Thoracic aorta (tissue), 2 donors: ENCODE data around the gene ATP6V1F. TPM values are rescaled to one million over a fixed set of nuclear protein-coding genes. Genes with fewer than 3 reads are reported as not detected.

Experiments
- ATAC-seq: fragments of 150-250 bp; one replicate; pipeline ENCODE4 v1.8.0; 2017; ENCODE audit warnings: low read depth; ENCODE audit not compliant: insufficient number of reproducible peaks, low FRiP score
- DNase-seq: peaks from one replicate; pipeline ENCODE4 v3.0.0-alpha.2; 2020; ENCODE audit warnings: low spot score
- H3K27ac ChIP-seq, 2 donors: fragments of 200-600 bp; sonication (generic); 1 replicate in 1 of 2; 2 replicates in 1 of 2; pipeline ENCODE4 v1.5.1; 2016; ENCODE audit warnings: mild to moderate bottlenecking in 2 of 2, moderate library complexity in 2 of 2
- H3K27me3 ChIP-seq: fragments of 200-600 bp; sonication (generic); replicated peaks from 2 replicates; pipeline ENCODE4 v1.6.0; 2016; ENCODE audit warnings: mild to moderate bottlenecking; ENCODE audit not compliant: insufficient read depth
- H3K36me3 ChIP-seq: fragments of 200-600 bp; sonication (generic); one replicate; pipeline ENCODE4 v1.5.1; 2016
- H3K4me1 ChIP-seq, 2 donors: fragments of 200-600 bp; sonication (generic); 1 replicate in 1 of 2; 2 replicates in 1 of 2; pipeline versions ENCODE4 v1.5.1 to v1.6.0; 2016; ENCODE audit warnings: low read depth in 2 of 2, mild to moderate bottlenecking in 1 of 2; ENCODE audit not compliant: control insufficient read depth in 1 of 2
- H3K4me3 ChIP-seq: fragments of 200-600 bp; sonication (generic); 2 replicates; pipeline ENCODE4 v1.5.1; 2016; ENCODE audit warnings: mild to moderate bottlenecking
- H3K9me3 ChIP-seq: fragments of 200-600 bp; sonication (generic); 2 replicates; pipeline ENCODE4 v1.5.1; 2016
- total RNA-seq, 2 donors: library from RNA; depleted of rRNA; stranded (reverse); fragments of >200 nt; gene quantifications; one replicate each; pipeline versions ENCODE4 v1.1.0 to v1.2.3, GENCODE V29; 2016
- TF ChIP-seq, protein P1 (sequence below): fragments of 200-600 bp; sonication (generic); IDR thresholded peaks from one replicate; pipeline ENCODE4 v1.5.1; 2019; ENCODE audit warnings: antibody characterized with exemption

The ATP6V1F gene
- total RNA-seq, 2 donors from 2014 or later, result 73.6 to 96.0 TPM

DNA sequence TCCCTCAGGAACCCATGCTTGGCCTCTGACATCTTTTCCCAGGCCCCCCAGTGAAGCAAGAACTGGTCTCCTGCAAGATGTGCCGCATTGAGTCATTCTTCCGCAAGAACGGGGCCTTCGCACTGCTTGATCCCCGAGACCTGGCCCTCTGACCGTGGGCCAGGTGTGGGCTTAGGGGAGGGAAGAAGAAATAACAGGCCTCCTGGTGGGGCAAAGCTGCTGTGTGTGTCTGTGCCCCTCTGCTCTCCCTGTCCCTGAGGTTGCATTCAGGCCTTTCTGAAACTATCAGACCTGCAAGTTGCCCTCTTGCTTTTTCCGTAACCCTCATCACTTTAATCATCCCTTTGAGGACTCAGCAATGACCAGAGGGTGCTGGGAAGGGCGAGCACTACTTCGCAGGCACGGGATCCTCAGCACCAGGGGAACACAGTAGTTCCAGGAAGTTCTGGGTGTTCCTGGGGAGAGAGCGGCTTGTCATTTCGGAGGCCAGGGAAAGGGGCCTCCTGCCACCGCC, 6.0 kb downstream of the ATP6V1F start:
- DNase-seq (no peak), ATAC-seq (no peak)
- H3K4me3 ChIP-seq, result peak overlapping the region; percentile 79
- H3K27ac ChIP-seq, result no peak overlapping the region
- H3K9me3 ChIP-seq, result no peaks in the 10 kb centered on the region
- TF ChIP-seq, protein P1, sequence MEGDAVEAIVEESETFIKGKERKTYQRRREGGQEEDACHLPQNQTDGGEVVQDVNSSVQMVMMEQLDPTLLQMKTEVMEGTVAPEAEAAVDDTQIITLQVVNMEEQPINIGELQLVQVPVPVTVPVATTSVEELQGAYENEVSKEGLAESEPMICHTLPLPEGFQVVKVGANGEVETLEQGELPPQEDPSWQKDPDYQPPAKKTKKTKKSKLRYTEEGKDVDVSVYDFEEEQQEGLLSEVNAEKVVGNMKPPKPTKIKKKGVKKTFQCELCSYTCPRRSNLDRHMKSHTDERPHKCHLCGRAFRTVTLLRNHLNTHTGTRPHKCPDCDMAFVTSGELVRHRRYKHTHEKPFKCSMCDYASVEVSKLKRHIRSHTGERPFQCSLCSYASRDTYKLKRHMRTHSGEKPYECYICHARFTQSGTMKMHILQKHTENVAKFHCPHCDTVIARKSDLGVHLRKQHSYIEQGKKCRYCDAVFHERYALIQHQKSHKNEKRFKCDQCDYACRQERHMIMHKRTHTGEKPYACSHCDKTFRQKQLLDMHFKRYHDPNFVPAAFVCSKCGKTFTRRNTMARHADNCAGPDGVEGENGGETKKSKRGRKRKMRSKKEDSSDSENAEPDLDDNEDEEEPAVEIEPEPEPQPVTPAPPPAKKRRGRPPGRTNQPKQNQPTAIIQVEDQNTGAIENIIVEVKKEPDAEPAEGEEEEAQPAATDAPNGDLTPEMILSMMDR, result no peak
- H3K4me1 ChIP-seq, result peaks cover 10 to 23% of the 10 kb centered on the region in 2 donors
- H3K27me3 ChIP-seq, result no peaks in the 10 kb centered on the region
- peaks cover 9% of the 10 kb centered on the region for H3K36me3 ChIP-seq

DNA sequence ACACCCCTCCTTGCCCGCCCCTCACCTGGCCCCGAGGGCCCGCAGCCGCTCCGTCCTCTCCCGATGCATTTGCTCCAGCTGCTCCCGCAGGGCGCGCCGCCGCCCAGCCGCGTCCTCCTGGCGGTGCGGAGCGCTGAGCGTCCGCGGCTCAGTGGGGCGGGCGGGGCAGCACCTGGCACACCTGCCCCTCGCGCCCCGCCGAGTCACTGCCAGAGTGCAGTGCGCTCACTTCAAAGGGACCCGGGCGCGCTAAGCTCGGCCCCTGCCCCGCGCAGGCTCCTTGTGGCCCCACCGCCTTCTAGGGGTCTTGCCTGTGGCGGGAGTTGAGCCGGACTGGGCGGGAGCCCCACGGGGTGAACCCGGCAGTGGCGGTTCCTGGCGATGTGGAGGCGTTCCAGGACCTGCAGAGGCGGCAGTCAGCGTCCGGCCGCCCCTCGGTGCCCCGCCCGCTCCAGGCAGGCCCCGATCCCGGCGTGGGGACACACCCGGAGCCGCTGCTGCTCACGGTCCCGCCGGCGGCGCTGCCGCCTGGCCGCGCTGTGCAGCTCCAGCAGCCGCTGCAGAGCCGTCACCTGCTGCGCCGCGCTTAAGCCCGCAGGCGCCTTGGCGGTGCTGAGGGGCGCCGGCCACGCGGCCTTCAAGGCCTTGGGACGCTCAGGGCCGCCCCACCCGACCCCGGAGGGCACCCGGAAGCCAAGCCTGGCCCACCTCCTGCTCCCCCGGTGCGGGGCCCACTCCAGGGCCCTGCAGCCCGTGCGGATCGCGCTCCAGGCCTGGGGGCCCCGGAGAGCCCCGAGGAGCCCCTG, 6.7 kb downstream of the ATP6V1F start:
- DNase-seq, result no peak
- TF ChIP-seq, protein P1, result peak; percentile 32
- H3K27ac ChIP-seq, result no peak overlapping the region

DNA sequence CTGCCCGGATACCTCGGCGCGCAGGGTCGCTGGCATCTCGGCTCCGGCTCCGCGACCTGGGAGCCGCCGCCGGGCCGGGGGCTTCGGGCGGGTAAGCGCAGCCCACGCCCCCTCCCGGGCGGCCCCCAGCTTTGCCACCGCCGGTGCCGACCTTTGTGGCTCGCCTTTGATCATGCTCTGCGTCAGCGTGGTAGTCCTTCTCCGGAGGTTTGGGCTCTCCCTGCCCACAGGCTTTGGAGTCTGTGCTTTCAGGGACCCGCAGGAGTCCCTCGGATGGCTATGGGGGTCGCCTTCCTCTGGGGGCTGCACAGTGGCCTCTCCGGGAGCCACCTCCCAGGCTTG, 7.3 kb downstream of the ATP6V1F start:
- peaks cover 3 to 16% of the 10 kb centered on the region in 2 donors for H3K4me1 ChIP-seq
- no peak overlapping the region for H3K27ac ChIP-seq
- ATAC-seq (no peak), DNase-seq (no peak)
- peaks cover 9% of the 10 kb centered on the region for H3K36me3 ChIP-seq
- TF ChIP-seq, protein P1, result no peak
- H3K27me3 ChIP-seq, result no peaks in the 10 kb centered on the region
- no peaks in the 10 kb centered on the region for H3K9me3 ChIP-seq
- H3K4me3 ChIP-seq, result peak overlapping the region; percentile 79

More for the DNA sequence above, 6.7 kb downstream of the ATP6V1F start:
- Histone ChIP-seq H3K36me3 (peaks cover 9% of the 10 kb centered on the region), H3K27me3 (no peaks in the 10 kb centered on the region), H3K9me3 (no peaks in the 10 kb centered on the region), H3K4me3 (peak overlapping the region; percentile 79), H3K4me1 (peaks cover 3 to 17% of the 10 kb centered on the region in 2 donors)
- ATAC-seq, result no peak

DNA sequence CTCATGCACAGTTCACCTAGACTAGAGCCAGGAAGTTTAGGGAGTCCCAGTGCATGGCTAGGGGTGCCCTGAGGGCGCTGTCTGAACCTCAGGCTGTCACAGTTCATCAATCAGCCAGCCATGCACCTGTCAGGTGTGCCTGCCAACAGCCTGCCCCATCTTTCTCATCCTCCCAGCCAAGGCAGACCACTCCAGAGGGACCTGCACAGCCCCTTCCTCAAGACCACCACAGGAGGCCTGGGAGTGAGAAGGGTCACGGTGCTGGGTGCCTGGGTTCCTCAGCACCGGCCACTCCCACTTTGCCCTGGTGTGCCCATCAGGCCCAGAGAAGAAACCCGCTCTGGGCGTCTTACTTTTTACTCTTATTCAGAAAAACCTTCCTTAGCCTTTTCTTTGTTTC, 8.4 kb downstream of the ATP6V1F start:
- DNase-seq (no peak), ATAC-seq (no peak)
- Histone ChIP-seq H3K27me3 (no peaks in the 10 kb centered on the region), H3K4me1 (peaks cover 3 to 16% of the 10 kb centered on the region in 2 donors), H3K36me3 (peaks cover 2% of the 10 kb centered on the region), H3K4me3 (no peak overlapping the region), H3K9me3 (no peaks in the 10 kb centered on the region), H3K27ac (no peak overlapping the region)
- TF ChIP-seq, protein P1, result no peak

DNA sequence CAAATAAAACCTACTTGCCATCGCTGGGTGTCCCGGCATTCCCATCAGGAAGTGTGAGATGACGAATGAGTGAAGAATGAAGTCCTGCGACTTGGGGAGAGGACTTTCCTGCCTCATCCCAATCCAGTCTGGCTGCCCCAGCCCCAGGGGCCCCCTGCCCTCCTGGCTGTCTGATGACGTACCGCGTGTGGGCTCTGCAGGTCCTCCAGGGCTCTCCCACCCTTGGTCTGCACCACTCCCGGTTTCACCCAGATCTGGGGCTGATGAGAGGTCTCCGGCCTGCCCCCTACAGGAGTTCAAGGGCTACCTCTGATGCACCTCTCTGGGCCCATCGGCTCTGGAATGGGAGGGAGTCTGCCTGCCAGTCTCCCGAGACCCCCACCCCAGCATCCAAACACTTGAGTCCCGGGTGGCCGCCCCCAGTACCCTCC, 9.8 kb downstream of the ATP6V1F start:
- no peak for DNase-seq
- TF ChIP-seq, protein P1, result no peak
- Histone ChIP-seq H3K9me3 (no peaks in the 10 kb centered on the region), H3K27ac (no peak overlapping the region), H3K36me3 (no peaks in the 10 kb centered on the region), H3K4me3 (no peak overlapping the region), H3K4me1 (peaks cover 3 to 16% of the 10 kb centered on the region in 2 donors), H3K27me3 (no peaks in the 10 kb centered on the region)
- no peak for ATAC-seq
